Heart right ventricle (tissue), 16 donors: ENCODE measurements around the gene HEATR3. TPM values are rescaled to one million over a fixed set of nuclear protein-coding genes. Genes with fewer than 3 reads are reported as not detected.

Source experiments
- ATAC-seq, 8 donors: fragments of 200-7000 bp; cut with Tn5 transposase; one replicate each; pipeline ENCODE4 v1.9.1; 2020; ENCODE audit warnings: mild to moderate bottlenecking in 8 of 8, moderate library complexity in 8 of 8, moderate number of reproducible peaks in 1 of 8
- DNase-seq, 2 donors: peaks; one replicate each; pipeline ENCODE4 v3.0.0-alpha.2; 2020
- H3K27ac ChIP-seq, 10 donors: fragments of 200-600 bp; sonication (generic) in 2 of 10; one replicate each; pipeline versions ENCODE4 v1.5.0 to v1.8.0; 2020 to 2022; ENCODE audit warnings: mild to moderate bottlenecking in 3 of 10
- H3K27me3 ChIP-seq, 7 donors: fragments of 200-600 bp; one replicate each; pipeline ENCODE4 v1.8.0; 2021 to 2022; ENCODE audit warnings: mild to moderate bottlenecking in 2 of 7
- H3K36me3 ChIP-seq, 9 donors: fragments of 200-600 bp; sonication (generic) in 1 of 9; one replicate each; pipeline versions ENCODE4 v1.5.0 to v1.8.0; 2020 to 2022; ENCODE audit warnings: mild to moderate bottlenecking in 2 of 9
- H3K4me1 ChIP-seq, 9 donors: fragments of 200-600 bp; sonication (generic) in 1 of 9; one replicate each; pipeline versions ENCODE4 v1.5.0 to v1.8.0; 2020 to 2022; ENCODE audit warnings: mild to moderate bottlenecking in 4 of 9
- H3K4me3 ChIP-seq, 10 donors: fragments of 200-600 bp; sonication (generic) in 2 of 10; one replicate each; pipeline versions ENCODE4 v1.5.0 to v1.8.0; 2020 to 2022; ENCODE audit warnings: mild to moderate bottlenecking in 7 of 10, moderate library complexity in 2 of 10
- H3K9me3 ChIP-seq, 11 donors: fragments of 200-600 bp in 10 of 11; sonication (generic) in 2 of 11; one replicate each; pipeline versions ENCODE4 v1.5.0 to v1.8.0; 2013 to 2022; ENCODE audit warnings: mild to moderate bottlenecking in 2 of 11, control low read depth in 1 of 11, moderate library complexity in 1 of 11
- CTCF ChIP-seq, 9 donors: fragments of 200-600 bp; sonication (generic) in 2 of 9; IDR thresholded peaks; one replicate each; pipeline versions ENCODE4 v1.5.0 to v1.8.0; 2021 to 2022; ENCODE audit warnings: antibody characterized with exemption in 9 of 9, mild to moderate bottlenecking in 5 of 9, moderate library complexity in 1 of 9
- WGBS, 2 donors: extraction: QIAGEN DNeasy Blood & Tissue Kit; methylation state at CpG; one replicate each; pipeline ENCODE4 v1.1.7; 2013; ENCODE audit warnings: inconsistent platforms in 1 of 2; 5-methylcytosine and 5-hydroxymethylcytosine counted together
- intact Hi-C, 10 donors: fragments of 100-400 bp; cut with DNase I; formaldehyde crosslinking; loops; one replicate each; pipeline versions ENCODE4 v1.11.1 to v1.14.2; 2022
- polyA plus RNA-seq, 2 donors: library from polyadenylated mRNA; stranded (reverse); fragments of 200-250 nt; gene quantifications; one replicate each; pipeline ENCODE4 v1.2.3, GENCODE V29; 2013
- total RNA-seq, 10 donors: library from RNA; stranded (reverse); fragmentation: NEBNext Ultra II Directional in 3 of 10; extraction: Animal tissue kit (Norgen Biotek cat#: 25700) in 3 of 10; gene quantifications; one replicate each; pipeline versions ENCODE4 v1.2.1 to v1.2.4, GENCODE V29; 2021 to 2023
- donor health status: Arrhythmogenic right ventricular cardiomyopathy.
- donor health status: ischemic (EF 13 %, LVEDD 7.1; RV severe dilation, severe dysfunction).
- donor health status: healthy with polysubstance abuse.
- donor health status: DM: no; HTN: yes; CAD: no.
- donor health status: DM: no; HTN: no; CAD: no.
- donor health status: ischemic (EF 25% LVEDD 6.9; RV normal size, moderate dysfunction).
- donor health status: ischemic (EF 25% LVEDD 5.7; RV mildly dilated, moderate dysfunction).
- donor health status: healthy.
- donor health status: DM: yes; HTN: yes; CAD: no.
- donor health status: Ischemic cardiomyopathy.
- donor health status: ischemic (EF 35%, LVEDD 5.7; RV mildly dilated, moderate dysfunction).
- donor health status: nonischemic (EF 11% LVEDD 7.7; RV severe dilation, severe dysfunction).
- donor health status: DM: yes; HTN: yes; CAD: no.
- donor health status: PGD.
- donor health status: ischemic (EF 29% LVEDD 5.4; RV normal size, mild dysfunction).
- donor health status: nonischemic (EF 23%, LVEDD 6.1; RV moderate dilation, normal function).

Gene HEATR3
- total and polyA plus RNA-seq, 12 donors: 3.8 to 15.8 (median 10.3) TPM

- Histone ChIP-seq H3K27ac (no peak overlapping the region), H3K27me3 (peaks cover 0 to 7% (median 0%) of the 10 kb centered on the region in 7 donors), H3K4me3 (no peak overlapping the region), H3K4me1 (no peaks in the 10 kb centered on the region), H3K9me3 (peaks cover 0 to 24% (median 4%) of the 10 kb centered on the region in 11 donors), H3K36me3 (no peaks in the 10 kb centered on the region)
- ATAC-seq (no peak), DNase-seq (no peak)
- intact Hi-C loops: no loop called here
- TF ChIP-seq CTCF (IDR thresholded peaks at IDR 0.05): no peak
- 56 to 75% methylated on average over 2 of the region's 2 CpGs for WGBS, 2 donors
Observed at GRCh38 chr16:50050802-50051201, 15.0 kb upstream of the HEATR3 start.

- Histone ChIP-seq H3K4me3 (no peak overlapping the region), H3K36me3 (no peaks in the 10 kb centered on the region), H3K9me3 (peaks cover 0 to 33% (median 12%) of the 10 kb centered on the region in 11 donors), H3K4me1 (no peaks in the 10 kb centered on the region), H3K27ac (no peak overlapping the region), H3K27me3 (no peaks in the 10 kb centered on the region)
- ATAC-seq (no peak), DNase-seq (no peak)
- intact Hi-C loops: no loop called here
- WGBS, 2 donors: 94% methylated on average over 4 of the region's 4 CpGs
- peak in 1 of 9 donors; percentile 8 for TF ChIP-seq CTCF (IDR thresholded peaks at IDR 0.05)
Observed at GRCh38 chr16:50056226-50056625, 9.5 kb upstream of the HEATR3 start.

- intact Hi-C loops: no loop called here
- Histone ChIP-seq H3K36me3 (no peaks in the 10 kb centered on the region), H3K4me1 (no peaks in the 10 kb centered on the region), H3K27me3 (no peaks in the 10 kb centered on the region), H3K27ac (no peak overlapping the region), H3K4me3 (no peak overlapping the region), H3K9me3 (peaks cover 0 to 21% (median 12%) of the 10 kb centered on the region in 11 donors)
- 91 to 94% methylated on average over 28 of the region's 28 CpGs for WGBS, 2 donors
- DNase-seq: no peak
- no peak for ATAC-seq
- TF ChIP-seq CTCF (IDR thresholded peaks at IDR 0.05): no peak
Observed at GRCh38 chr16:50058091-50058771, 7.5 kb upstream of the HEATR3 start.

GRCh38 chr16:50059111-50059510 lies 6.7 kb upstream of the HEATR3 start:
- intact Hi-C loops: no loop called here
- DNase-seq: no peak
- no peaks in the 10 kb centered on the region for H3K4me1 ChIP-seq
- WGBS, 2 donors: 86 to 87% methylated on average over 10 of the region's 10 CpGs
- TF ChIP-seq CTCF (IDR thresholded peaks at IDR 0.05): no peak
- H3K9me3 ChIP-seq: peaks cover 0 to 21% (median 12%) of the 10 kb centered on the region in 11 donors
- H3K4me3 ChIP-seq: no peak overlapping the region
- H3K36me3 ChIP-seq: no peaks in the 10 kb centered on the region
- H3K27me3 ChIP-seq: no peaks in the 10 kb centered on the region
- ATAC-seq: no peak
- H3K27ac ChIP-seq: no peak overlapping the region
